Fibroblast of skin of left biceps (primary cell): ENCODE results near the gene PISD.

Experiments
- DNase-seq, 2 experiments: peaks; one replicate each; pipeline ENCODE4 v3.0.0-alpha.2; 2013; ENCODE audit warnings: low read depth in 2 of 2

Gene PISD

GRCh38 chr22:31652911-31653684 is 8.9 kb downstream of the PISD start:
- DNase-seq = no peak

- DNase-seq = no peak
Observed at GRCh38 chr22:31652088-31652487, 9.9 kb downstream of the PISD start.

GRCh38 chr22:31651664-31652063 is 10.4 kb downstream of the PISD start:
- DNase-seq = no peak

- peak; percentile 58 to 60 for DNase-seq
Observed at GRCh38 chr22:31650391-31650790, 11.6 kb downstream of the PISD start.

- DNase-seq = peak in 1 of 2 experiments; percentile 33
Observed at GRCh38 chr22:31647523-31648320, 14.3 kb downstream of the PISD start.

GRCh38 chr22:31647066-31647465 is 14.9 kb downstream of the PISD start:
- DNase-seq = no peak

- DNase-seq = peak; percentile 50 to 56
Observed at GRCh38 chr22:31646186-31647019, 15.6 kb downstream of the PISD start.

- DNase-seq = no peak
Observed at GRCh38 chr22:31639436-31640039, 22.5 kb downstream of the PISD start.

GRCh38 chr22:31637891-31638618 is 24.0 kb downstream of the PISD start:
- no peak for DNase-seq

- no peak for DNase-seq
Observed at GRCh38 chr22:31637447-31637890, 24.5 kb downstream of the PISD start.

- no peak for DNase-seq
Observed at GRCh38 chr22:31635638-31636306, 26.2 kb downstream of the PISD start.

- DNase-seq = no peak
Observed at GRCh38 chr22:31631436-31631835, 30.6 kb downstream of the PISD start.

GRCh38 chr22:31630331-31631329 is 31.4 kb downstream of the PISD start:
- peak; percentile 34 to 38 for DNase-seq

- no peak for DNase-seq
Observed at GRCh38 chr22:31629741-31630184, 32.3 kb downstream of the PISD start.

- DNase-seq = no peak
Observed at GRCh38 chr22:31628969-31629708, 32.9 kb downstream of the PISD start.

- DNase-seq = no peak
Observed at GRCh38 chr22:31628362-31628761, 33.7 kb downstream of the PISD start.

GRCh38 chr22:31627223-31627731 is 34.7 kb downstream of the PISD start:
- no peak for DNase-seq
